ENCODE data around the gene SPEN.

The SPEN gene

DNA sequence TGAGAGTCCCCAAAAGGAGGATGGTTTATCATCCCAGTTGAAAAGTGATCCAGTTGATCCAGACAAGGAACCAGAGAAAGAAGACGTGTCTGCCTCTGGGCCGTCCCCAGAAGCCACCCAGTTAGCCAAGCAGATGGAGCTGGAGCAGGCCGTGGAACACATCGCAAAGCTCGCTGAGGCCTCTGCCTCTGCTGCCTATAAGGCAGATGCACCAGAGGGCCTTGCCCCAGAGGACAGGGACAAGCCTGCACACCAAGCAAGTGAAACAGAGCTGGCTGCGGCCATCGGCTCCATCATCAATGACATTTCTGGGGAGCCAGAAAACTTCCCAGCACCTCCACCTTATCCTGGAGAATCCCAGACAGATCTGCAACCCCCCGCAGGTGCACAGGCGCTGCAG, 85.1 kb downstream of the SPEN start:
- H4K20me1 ChIP-seq (ENCODE audit: insufficient read depth, low read length), result no peaks in the 10 kb centered on the region
- no peaks in the 10 kb centered on the region for H3K27me3 ChIP-seq (replicated peaks; ENCODE audit: insufficient read depth, low read length)
- peaks cover 5% of the 10 kb centered on the region; the same call in 1 of the 2 replicates for H3K79me2 ChIP-seq (ENCODE audit: low read length)
- H3K4me3 ChIP-seq (ENCODE audit: low read length), result no peak overlapping the region
- H2AFZ ChIP-seq (ENCODE audit: low read length), result no peak overlapping the region
- DNase-seq, result no peak
- TF ChIP-seq EZH2phosphoT487 (IDR thresholded peaks at IDR 0.05; ENCODE audit: low read length), result no peak
- no peak overlapping the region for H3K27ac ChIP-seq (ENCODE audit: low read length)
- H3K9ac ChIP-seq (ENCODE audit: low read length), result no peak overlapping the region
- H3K9me2 ChIP-seq (replicated peaks; ENCODE audit: insufficient read depth, low read length), result no peaks in the 10 kb centered on the region
- no peak overlapping the region for H3K4me2 ChIP-seq (ENCODE audit: low read depth, low read length)
- H3K9me3 ChIP-seq (replicated peaks; ENCODE audit: insufficient read depth, low read length), result no peaks in the 10 kb centered on the region
- no peaks in the 10 kb centered on the region for H3F3A ChIP-seq (ENCODE audit: insufficient read depth, low read length)
- H3K36me3 ChIP-seq (replicated peaks; ENCODE audit: insufficient read depth, low read length), result peaks cover 29% of the 10 kb centered on the region
- no peaks in the 10 kb centered on the region for H3K4me1 ChIP-seq (ENCODE audit: low read length)

DNA sequence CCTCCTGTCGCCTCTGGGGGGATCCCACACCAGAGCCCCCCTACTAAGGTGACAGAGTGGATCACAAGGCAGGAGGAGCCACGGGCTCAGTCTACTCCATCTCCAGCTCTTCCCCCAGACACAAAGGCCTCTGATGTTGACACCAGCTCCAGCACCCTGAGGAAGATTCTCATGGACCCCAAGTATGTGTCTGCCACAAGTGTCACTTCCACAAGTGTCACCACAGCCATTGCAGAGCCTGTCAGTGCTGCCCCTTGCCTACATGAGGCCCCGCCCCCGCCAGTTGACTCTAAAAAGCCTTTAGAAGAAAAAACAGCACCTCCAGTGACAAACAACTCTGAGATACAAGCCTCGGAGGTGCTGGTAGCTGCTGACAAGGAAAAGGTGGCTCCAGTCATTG, 86.2 kb downstream of the SPEN start:
- H4K20me1 ChIP-seq (ENCODE audit: insufficient read depth, low read length), result no peaks in the 10 kb centered on the region
- no peaks in the 10 kb centered on the region for H3K9me3 ChIP-seq (replicated peaks; ENCODE audit: insufficient read depth, low read length)
- no peak overlapping the region for H2AFZ ChIP-seq (ENCODE audit: low read length)
- peaks cover 20% of the 10 kb centered on the region for H3K36me3 ChIP-seq (replicated peaks; ENCODE audit: insufficient read depth, low read length)
- H3K27ac ChIP-seq (ENCODE audit: low read length), result no peak overlapping the region
- H3K4me1 ChIP-seq (ENCODE audit: low read length), result no peaks in the 10 kb centered on the region
- no peak overlapping the region for H3K4me2 ChIP-seq (ENCODE audit: low read depth, low read length)
- H3F3A ChIP-seq (ENCODE audit: insufficient read depth, low read length), result no peaks in the 10 kb centered on the region
- DNase-seq, result no peak
- H3K9ac ChIP-seq (ENCODE audit: low read length), result no peak overlapping the region
- no peak overlapping the region for H3K4me3 ChIP-seq (ENCODE audit: low read length)
- TF ChIP-seq, protein P1, sequence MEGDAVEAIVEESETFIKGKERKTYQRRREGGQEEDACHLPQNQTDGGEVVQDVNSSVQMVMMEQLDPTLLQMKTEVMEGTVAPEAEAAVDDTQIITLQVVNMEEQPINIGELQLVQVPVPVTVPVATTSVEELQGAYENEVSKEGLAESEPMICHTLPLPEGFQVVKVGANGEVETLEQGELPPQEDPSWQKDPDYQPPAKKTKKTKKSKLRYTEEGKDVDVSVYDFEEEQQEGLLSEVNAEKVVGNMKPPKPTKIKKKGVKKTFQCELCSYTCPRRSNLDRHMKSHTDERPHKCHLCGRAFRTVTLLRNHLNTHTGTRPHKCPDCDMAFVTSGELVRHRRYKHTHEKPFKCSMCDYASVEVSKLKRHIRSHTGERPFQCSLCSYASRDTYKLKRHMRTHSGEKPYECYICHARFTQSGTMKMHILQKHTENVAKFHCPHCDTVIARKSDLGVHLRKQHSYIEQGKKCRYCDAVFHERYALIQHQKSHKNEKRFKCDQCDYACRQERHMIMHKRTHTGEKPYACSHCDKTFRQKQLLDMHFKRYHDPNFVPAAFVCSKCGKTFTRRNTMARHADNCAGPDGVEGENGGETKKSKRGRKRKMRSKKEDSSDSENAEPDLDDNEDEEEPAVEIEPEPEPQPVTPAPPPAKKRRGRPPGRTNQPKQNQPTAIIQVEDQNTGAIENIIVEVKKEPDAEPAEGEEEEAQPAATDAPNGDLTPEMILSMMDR (IDR thresholded peaks at IDR 0.05; ENCODE audit: low read length), result no peak
- no peak for TF ChIP-seq EZH2 (optimal IDR thresholded peaks at IDR 0.05; ENCODE audit: low read depth, low read length)
- TF ChIP-seq EZH2phosphoT487 (IDR thresholded peaks at IDR 0.05; ENCODE audit: low read length), result no peak
- no peaks in the 10 kb centered on the region for H3K9me2 ChIP-seq (replicated peaks; ENCODE audit: insufficient read depth, low read length)
- H3K79me2 ChIP-seq (ENCODE audit: low read length), result peaks cover 5% of the 10 kb centered on the region; the same call in 1 of the 2 replicates
- no peaks in the 10 kb centered on the region for H3K27me3 ChIP-seq (replicated peaks; ENCODE audit: insufficient read depth, low read length)

DNA sequence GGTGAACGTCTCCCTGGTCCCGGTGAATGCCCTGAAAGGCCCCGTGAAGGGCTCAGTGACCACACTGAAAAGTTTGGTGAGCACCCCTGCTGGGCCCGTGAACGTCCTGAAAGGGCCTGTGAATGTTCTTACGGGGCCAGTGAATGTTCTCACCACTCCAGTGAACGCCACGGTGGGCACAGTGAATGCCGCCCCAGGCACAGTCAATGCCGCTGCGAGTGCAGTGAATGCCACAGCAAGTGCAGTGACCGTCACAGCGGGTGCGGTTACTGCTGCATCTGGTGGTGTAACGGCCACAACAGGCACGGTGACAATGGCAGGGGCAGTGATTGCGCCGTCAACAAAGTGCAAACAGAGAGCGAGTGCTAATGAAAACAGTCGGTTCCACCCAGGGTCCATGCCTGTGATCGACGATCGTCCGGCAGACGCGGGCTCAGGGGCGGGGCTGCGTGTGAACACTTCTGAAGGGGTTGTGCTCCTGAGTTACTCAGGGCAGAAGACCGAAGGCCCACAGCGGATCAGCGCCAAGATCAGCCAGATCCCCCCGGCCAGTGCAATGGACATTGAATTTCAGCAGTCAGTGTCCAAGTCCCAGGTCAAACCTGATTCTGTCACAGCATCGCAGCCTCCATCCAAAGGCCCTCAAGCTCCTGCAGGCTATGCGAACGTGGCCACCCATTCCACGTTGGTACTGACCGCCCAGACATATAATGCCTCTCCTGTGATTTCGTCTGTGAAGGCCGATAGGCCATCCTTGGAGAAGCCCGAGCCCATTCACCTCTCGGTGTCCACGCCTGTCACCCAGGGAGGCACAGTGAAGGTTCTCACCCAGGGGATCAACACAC, 86.9 kb downstream of the SPEN start:
- no peaks in the 10 kb centered on the region for H3K4me1 ChIP-seq (ENCODE audit: low read length)
- no peaks in the 10 kb centered on the region for H3K9me2 ChIP-seq (replicated peaks; ENCODE audit: insufficient read depth, low read length)
- no peak overlapping the region for H3K9ac ChIP-seq (ENCODE audit: low read length)
- H3K4me2 ChIP-seq (ENCODE audit: low read depth, low read length), result no peak overlapping the region
- H3F3A ChIP-seq (ENCODE audit: insufficient read depth, low read length), result no peaks in the 10 kb centered on the region
- no peaks in the 10 kb centered on the region for H4K20me1 ChIP-seq (ENCODE audit: insufficient read depth, low read length)
- H3K79me2 ChIP-seq (ENCODE audit: low read length), result 0 out of 2 replicates have a peak, but pooled peaks cover 5% of the 10 kb centered on the region
- peaks cover 15% of the 10 kb centered on the region for H3K36me3 ChIP-seq (replicated peaks; ENCODE audit: insufficient read depth, low read length)
- no peaks in the 10 kb centered on the region for H3K27me3 ChIP-seq (replicated peaks; ENCODE audit: insufficient read depth, low read length)
- H3K4me3 ChIP-seq (ENCODE audit: low read length), result no peak overlapping the region
- no peak for DNase-seq
- TF ChIP-seq EZH2phosphoT487 (IDR thresholded peaks at IDR 0.05; ENCODE audit: low read length) (no peak), EZH2 (optimal IDR thresholded peaks at IDR 0.05; ENCODE audit: low read depth, low read length) (no peak)
- TF ChIP-seq, protein P1 (IDR thresholded peaks at IDR 0.05; ENCODE audit: low read length), result no peak
- H3K9me3 ChIP-seq (replicated peaks; ENCODE audit: insufficient read depth, low read length), result no peaks in the 10 kb centered on the region
- H3K27ac ChIP-seq (ENCODE audit: low read length), result no peak overlapping the region
- H2AFZ ChIP-seq (ENCODE audit: low read length), result no peak overlapping the region

Measured in MM.1S (cell line).